ENCODE measurements around the gene LIMK2. TPM values are rescaled to one million over a fixed set of nuclear protein-coding genes. Genes with fewer than 3 reads are reported as not detected.
"Not testable (repeated sequence)": the region's sequence is repeated elsewhere in the genome, so short reads cannot be mapped to it uniquely, and the experiment has no call there.

Gene LIMK2
- total RNA-seq, 1 experiment from 2014 or later = 23.5 TPM

- DNase-seq (ENCODE audit: low spot score) = peak; percentile 52
Measured at GRCh38 chr22:31290494-31291471, 78.7 kb downstream of the LIMK2 start.

DNA sequence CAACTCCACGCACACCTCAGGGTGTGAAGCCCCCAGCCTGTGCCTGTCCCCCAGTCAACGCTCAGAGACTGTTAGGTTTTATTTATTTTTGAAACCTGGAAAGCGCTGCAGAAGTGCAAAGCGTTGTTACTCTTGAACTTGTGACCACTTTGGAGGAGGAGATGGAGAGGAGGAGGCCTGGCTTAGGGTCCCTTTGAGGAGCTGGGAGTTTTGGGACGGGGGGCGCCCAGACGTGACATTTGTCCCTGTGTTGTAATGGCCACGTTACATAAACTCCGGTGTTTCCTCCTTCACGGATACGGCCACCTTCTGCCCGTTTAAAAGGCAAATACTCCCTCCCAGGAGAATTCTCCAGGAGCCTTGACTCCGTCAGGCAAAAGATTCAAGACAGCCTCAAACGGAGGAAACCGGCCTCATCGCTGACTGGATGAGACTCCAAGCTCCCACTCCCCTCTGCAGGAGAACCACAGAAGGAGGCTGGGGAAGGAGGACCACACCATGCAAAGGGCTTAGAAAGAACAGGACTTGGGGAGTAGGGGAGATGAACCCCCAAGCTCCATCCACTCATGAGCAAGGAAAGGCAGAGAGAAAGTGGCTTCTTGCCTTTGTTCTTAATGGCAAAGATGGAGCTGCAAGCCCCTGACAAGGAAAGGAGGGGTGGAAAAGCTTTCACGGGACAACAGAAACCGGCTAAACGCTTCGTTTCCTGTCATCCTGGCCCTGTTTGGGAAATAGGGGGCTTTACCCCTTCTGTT is 79.6 kb downstream of the LIMK2 start:
- no peak for DNase-seq (ENCODE audit: low spot score)

- peak; percentile 51 for DNase-seq (ENCODE audit: low spot score)
Measured at GRCh38 chr22:31292236-31292989, 80.3 kb downstream of the LIMK2 start, which contains the start of gene PIK3IP1. TSS of gene PIK3IP1 (minus strand) at chr22:31292488. CDS start at chr22:31292344, 144 bp downstream.

GRCh38 chr22:31295360-31295759 is 83.3 kb downstream of the LIMK2 start:
- DNase-seq (ENCODE audit: low spot score) = no peak

- peak; percentile 32 for DNase-seq (ENCODE audit: low spot score)
Measured at GRCh38 chr22:31295831-31296657, 83.9 kb downstream of the LIMK2 start.

DNA sequence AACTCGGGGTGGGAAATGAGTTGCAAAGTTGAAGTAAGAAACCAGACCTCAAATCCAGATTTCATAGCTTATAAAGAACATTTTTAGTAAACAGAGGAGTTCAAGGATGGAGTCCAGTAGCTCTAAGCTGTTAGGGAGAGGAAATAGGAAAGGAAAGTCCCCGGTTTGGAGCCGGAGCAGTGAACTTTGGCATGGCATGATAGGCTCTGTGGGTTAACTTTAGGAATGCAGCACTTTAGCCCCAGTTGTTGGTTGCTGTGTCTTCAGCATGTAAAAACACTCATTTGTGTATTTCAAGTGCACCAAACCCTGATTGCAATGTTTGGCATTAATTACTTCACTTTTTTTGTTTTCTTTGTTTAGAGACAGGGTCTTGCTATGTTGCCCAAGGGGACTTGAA is 88.8 kb downstream of the LIMK2 start:
- no peak for DNase-seq (ENCODE audit: low spot score)

DNA sequence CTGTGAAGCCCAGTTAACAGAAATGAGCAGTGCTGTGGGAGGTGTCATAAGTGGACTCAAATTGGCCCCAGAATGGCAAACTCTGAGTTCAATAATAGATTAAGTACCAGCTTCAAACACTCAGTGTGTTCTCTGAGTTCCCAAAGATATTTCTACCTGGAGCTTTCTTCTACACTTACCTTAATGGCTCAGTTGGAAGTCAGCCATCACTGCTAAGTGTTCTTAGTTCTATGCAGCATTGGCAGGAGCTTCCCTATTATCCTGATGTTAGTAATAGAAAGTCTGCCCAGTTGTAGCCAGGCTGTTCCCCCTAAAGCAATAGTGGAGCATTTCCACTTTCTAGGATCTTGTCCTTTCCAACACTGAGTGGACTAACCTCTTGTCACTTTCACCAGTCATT is 89.9 kb downstream of the LIMK2 start:
- DNase-seq (ENCODE audit: low spot score) = no peak

GRCh38 chr22:31302537-31302936 is 90.4 kb downstream of the LIMK2 start:
- DNase-seq (ENCODE audit: low spot score) = no peak

DNA sequence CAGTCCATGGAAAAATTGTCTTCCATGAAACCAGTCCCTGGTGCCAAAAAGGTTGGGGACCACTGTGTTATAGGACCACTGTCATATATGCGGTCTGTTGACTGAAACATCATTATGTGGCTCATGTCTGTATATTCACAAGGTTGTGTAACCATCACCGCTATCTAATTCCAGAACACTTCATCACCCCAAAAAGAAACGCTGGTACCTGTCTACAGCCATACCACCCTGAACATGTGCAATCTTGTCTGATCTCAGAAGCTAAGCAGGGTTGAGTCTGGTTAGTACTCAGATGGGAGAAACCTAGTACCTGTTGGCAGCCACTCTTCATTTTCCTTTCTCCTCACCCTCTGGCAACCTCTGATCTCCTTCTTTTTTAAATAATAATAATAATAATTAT is 93.1 kb downstream of the LIMK2 start:
- no peak for DNase-seq (ENCODE audit: low spot score)

DNA sequence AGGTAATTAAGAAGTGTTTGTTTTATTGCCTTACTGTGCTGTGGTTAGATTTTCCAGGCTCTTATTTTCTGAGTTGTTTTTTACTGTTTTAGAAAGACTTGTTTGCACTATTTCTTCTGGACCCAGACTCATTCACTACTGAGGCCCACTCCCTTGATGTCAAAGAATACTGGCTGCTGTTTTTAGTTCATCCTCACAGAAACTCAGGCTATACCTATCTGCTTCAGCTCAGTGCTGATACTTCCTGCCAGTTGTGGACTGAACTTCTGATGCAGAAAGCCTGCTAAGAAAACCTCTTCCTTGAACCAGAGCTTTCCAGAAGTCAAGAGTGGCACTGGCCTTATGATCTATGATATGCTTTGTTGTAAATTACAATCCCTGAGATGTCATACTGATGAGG is 96.1 kb downstream of the LIMK2 start:
- no peak for DNase-seq (ENCODE audit: low spot score)

GRCh38 chr22:31313366-31314147 is 101.5 kb downstream of the LIMK2 start:
- peak; percentile 44 for DNase-seq (ENCODE audit: low spot score)

- DNase-seq (ENCODE audit: low spot score) = not testable (repeated sequence)
Measured at GRCh38 chr22:31314220-31314619, 102.1 kb downstream of the LIMK2 start.

- no peak for DNase-seq (ENCODE audit: low spot score)
Measured at GRCh38 chr22:31321421-31321820, 109.3 kb downstream of the LIMK2 start.

DNA sequence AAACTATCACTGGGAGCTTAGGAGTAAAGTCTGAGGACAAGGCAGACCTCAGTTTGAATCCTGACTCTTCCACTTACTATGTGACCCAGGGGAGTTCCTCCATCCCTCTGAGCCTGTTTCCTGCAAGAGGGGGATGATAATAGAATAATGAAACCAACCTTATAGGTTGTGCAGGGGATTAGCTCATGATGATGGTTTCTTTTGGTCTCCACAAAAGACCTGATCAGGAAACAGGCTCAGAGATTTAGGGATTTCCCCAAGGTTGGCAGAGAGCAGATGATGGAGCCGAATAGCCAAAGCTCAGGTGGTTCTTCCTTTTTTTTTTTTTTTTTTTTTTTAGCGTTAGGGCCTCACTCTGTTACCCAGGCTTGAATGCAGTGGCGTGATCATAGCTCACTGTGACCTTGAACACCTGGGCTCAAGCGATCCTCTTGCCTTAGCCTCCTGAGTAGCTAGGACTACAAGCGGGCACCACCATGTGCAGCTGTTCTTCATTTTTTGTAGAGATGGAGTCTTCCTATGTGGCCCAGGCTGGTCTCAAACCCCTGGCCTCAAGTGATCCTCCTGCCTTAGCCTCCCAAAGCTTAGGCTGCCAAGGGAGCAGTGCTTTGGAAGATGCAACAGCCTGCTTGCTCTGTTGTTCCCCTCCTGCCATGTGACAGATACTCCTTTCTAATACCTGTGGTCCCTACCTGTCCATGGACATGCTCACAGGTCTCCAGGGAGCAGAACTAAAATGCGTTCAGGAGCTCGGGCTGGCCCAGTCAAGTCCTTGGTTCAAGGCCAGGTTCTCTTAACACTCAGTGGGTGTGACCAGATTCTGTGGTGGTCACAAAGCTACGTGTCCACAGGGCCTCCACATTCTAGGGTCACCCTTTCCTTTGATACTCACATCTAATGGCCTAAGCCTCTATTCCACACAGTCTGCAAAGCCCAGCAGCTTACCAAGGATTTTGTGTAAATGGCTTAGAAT is 111.8 kb downstream of the LIMK2 start:
- DNase-seq (ENCODE audit: low spot score) = no peak

DNA sequence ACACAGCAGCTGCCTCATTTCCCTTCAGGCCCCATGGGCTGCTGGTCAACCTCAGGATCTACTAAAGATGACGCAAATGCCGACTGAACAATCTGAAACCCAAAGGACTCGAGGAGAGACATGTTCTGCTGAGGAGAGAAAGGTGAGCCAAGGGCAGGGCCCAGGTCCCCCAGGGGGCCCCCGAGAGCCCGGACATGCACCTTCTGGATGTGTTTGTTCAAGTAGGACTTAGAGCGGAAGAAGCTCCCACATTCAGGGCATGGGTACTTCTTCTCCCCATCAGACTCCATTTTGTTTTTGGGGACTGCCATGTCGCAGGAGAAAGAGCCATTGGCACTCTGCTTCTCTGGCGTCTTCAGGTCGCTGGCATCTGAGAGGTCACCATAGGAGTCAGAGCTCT is 114.8 kb downstream of the LIMK2 start:
- no peak for DNase-seq (ENCODE audit: low spot score)

DNA sequence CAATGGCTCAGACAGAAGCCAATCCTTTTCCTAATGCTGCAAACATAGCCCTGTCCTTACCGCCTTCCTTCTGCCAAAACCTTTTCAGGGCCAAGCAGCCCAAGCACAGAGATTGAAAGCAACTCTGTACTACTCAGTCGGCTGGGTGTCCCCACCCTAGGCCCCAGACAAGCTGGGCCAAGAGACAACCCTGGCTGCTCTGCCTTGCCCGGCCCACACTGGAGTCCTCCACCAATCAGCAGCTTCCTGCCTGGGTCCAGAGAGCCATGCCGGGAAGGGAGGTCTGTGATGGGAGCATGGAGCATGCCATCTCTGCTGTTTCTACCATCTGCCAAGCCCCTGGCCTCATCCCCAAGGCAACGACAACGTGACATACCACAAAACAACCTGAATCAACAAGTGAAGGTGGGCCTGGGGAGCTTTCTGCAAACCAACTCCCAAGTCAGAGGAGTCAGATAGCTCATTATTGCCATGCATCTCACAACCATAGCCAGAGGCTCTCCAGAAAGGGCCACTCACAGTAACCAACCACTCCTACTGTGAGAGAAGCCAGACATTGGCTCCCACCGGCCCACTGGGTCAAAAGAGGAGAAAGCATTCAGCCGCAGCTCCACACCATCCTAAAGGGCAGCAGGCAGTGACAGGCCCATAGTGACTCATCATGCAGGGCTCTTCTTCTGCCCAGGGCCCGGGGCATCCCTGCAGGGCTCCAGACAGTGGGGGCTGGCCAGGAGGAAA is 115.9 kb downstream of the LIMK2 start:
- peak; percentile 57 for DNase-seq (ENCODE audit: low spot score)

DNA sequence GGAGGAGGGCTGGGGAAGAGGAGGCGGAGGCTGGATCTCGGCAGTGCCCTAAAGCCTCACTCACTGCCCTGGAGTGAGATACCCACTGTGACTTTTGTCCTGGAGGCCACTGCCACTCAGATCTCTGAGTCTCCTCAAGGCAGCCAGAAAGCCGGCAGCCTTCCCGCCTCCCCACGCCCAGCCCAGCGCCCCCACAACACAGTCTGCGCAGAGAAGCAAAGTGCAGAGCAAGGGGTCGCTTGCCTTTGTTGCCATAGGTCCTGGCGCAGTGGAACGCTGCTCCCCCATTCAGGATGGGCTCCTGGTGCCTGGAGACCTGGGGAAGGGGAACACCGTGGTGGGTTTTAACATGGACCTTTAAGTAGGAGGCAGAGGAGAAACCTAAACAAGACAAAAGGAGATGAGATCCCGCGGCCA is 116.5 kb downstream of the LIMK2 start:
- DNase-seq (ENCODE audit: low spot score) = no peak

DNA sequence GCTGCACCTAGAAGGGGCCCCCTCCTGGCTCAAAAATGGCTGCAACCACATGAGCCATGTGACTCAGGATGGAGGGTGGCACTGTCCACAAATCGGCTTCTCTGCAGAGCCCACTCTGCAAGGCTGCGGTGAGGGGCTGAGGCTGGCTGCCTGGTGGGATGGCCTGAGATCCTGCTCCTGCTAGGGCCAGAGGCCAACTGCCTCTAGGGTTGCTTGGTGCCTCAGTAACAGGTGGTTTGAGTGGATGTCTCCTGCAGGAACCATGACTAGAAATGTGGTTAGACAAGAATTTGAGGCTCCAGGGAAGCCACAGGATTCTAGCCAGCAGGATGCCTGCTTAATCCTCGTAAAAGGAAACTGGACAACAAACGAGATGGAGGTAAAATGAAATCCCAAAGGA is 116.9 kb downstream of the LIMK2 start:
- peak; percentile 68 for DNase-seq (ENCODE audit: low spot score)
